ENCODE results near the gene STPG1.
A peak's percentile ranks its signal among the peaks of the same experiment; 100 is the strongest.

STPG1 gene

DNA sequence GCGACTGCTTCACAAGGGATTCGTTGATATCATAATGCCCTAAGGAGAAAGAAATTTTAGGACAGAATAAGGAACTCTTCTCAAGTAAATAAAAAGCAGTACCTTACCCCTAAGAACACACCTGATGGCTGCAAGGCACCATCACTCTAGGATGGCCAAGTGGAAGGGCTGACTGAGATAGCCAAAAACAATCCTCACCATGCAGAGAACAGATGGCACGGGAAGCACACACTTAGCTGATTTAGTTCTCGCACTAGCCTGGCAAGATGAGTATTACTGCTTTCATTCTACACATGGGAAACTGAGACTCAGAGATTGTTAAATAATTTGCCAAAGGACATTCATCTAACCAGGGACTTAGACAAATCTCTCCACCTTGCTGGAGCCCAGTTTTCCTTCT, 43.8 kb downstream of the STPG1 start:
- DNase-seq (ENCODE audit: low read depth) = no peak

DNA sequence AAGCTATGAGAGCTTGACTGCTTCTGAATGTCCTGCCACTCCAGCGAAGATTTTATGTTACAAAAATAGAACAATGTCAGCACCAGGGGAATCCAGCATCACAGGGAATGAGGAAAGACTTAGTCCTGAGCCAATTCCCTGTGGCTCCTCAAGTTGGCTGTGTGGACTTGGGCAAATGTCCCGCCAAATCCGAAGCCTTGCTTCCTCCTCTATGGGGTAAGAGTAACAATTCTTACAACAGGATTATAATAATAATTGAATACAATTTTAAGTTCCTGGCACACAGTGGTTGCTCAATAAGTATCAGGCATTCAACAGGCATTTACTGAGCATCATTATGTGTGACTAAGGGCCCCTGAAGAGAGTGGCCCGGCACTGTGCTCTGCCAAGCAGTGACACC, 44.4 kb downstream of the STPG1 start:
- no peak for DNase-seq (ENCODE audit: low read depth)

DNA sequence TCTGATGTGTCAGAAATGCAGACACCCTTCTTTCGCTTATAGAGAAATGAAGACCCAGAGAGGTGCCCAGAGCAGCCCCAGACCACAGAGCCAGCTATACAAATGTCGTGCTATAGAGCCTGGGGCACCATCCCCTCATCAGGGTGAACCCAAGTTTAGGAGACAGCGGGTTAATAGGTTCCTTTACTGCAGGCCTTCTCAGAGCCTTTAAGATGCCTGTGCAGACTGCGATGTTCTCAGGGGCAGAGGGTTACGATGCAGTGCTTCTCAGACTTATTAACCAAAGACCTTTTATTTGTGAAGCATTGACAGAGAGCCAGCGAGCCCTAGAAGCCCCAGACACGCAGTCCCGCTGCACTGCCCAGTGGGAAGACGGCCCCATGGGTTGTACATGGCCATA, 46.9 kb downstream of the STPG1 start:
- DNase-seq (ENCODE audit: low read depth) = no peak

DNA sequence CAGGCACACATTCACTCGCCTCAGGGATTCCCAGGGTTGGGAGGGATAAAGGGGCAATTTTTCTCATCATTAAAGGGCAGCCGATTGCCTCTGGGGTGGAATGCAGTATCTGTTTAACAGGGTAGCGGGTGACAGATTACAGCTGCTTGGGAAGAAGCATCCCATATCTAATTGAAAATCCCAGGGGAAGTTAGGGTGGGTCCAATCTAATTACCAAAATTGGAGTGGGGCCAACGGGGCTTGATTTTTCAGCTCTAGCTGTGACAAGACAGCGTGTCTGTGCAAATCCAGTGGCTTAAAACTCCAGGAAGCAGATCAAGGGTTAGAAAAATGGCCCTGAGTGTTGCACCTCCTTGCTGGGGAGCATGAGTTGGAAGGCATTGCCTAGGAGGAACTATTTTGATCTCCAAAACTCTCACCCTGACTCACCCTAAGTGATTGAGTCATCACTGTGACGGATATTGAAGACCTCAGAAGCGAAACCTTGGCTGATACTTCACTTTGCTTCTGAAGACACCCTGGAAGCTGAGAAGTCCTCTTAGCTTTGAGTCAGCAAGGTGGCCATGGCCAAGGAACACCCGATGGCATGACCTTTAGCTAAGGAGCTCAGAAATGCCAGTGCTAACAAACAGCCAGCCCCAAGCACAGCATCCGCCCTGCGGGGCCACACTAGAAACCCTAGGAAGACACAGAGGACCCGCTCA, 48.5 kb downstream of the STPG1 start:
- DNase-seq (ENCODE audit: low read depth) = no peak

DNA sequence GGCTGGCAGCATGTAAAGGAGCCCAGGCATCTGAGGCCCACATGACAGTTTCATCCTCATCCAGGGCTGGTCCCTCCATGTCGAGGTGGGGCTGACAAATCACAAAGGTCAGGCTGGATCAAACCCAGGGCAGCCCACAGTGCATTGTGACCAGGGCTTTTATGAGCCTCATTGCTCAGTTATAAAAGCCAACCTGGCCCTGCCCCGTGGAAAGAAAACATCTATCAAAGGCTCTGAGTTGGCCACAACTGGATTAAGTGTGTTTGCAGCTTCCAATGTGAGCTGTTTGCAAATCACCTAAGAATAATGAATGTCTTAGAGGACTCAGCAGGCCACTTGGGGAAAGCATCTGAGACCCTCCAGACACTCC, 49.0 kb downstream of the STPG1 start:
- DNase-seq (ENCODE audit: low read depth) = no peak

DNA sequence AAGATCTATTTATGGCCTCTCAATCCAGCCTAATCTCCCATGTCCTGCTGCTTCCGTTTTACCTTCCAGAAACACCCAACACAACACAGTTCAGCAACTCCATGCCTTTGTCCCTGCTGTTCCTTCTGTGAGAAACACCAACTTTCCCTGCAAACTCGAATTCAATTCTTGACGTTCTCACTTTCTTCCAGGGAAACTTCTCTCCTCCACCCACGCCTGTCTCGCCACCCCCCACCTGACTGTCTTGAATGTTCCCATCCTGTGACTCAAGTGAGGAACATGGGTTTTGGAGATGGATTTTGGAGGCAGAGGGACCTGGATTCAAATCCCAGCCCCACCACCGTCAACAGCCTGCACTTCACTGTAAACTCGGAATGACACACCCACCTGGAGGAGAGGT, 49.6 kb downstream of the STPG1 start:
- DNase-seq (ENCODE audit: low read depth) = no peak

DNA sequence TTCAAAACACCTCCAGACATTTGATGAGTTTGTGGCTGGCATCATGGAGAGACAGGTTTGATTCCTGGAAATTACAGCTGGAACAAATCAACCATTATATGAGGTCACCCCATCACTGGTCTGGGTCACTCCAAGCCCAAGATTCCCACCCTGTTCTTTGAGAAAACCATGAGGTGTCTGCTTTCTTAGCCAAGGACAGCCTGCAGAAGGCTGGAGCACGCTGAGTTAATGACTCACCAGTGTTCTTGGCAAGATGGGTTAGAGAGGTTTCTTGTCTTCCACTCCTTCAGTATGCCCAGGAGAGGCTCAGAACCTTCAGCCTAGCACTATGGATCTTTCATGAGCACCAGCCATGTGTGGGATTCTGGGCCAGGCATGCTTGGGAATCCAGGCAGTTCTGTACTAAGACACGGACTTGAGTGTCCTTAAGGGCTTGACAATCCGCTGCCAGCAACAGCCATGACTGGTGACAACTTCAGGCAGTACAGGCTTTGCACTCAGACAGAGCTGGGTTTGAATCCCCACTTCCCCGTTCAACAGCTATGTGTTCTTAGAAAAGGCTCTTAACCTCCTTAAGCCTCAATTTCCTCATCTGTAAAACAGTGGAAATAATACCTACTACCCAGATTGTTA, 50.5 kb downstream of the STPG1 start:
- no peak for DNase-seq (ENCODE audit: low read depth)

DNA sequence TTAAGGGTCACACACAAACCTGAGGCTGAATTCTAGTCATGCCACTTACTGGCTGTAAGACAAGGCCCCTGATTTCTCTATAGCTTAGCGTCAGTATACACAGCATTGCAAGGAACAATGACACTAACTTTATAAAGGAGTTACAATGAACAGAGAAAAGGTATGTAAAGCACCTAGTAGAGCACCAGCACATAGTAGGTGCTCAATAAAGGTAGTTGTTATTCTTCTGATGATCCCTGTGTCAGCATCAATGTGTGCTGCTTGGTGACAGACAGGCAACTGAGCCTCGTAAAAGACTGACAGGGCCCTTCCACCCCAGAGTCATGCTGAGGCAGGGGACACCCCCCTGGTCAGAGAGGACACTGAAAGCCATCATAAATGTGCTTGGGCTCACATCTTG, 51.2 kb downstream of the STPG1 start:
- DNase-seq (ENCODE audit: low read depth) = no peak

DNA sequence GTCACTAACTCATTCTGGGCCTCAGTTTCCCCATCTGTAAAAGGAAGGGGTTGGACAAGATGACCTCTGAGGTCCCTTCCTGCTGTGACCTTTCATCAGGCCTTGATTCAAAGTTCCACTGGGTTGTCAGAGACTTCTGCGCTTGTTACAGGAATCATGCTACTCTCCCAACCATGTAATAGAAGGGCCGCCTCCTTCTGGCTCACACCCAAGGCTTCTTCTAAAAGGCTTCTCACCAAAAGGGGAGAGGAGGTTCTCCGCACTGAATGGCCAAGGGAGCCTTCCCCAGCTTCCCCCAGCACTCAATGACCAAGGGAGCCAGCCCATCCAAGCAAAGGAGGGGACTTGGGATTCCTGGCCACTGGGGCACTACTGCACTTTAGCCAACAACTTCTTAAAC, 51.8 kb downstream of the STPG1 start:
- no peak for DNase-seq (ENCODE audit: low read depth)

DNA sequence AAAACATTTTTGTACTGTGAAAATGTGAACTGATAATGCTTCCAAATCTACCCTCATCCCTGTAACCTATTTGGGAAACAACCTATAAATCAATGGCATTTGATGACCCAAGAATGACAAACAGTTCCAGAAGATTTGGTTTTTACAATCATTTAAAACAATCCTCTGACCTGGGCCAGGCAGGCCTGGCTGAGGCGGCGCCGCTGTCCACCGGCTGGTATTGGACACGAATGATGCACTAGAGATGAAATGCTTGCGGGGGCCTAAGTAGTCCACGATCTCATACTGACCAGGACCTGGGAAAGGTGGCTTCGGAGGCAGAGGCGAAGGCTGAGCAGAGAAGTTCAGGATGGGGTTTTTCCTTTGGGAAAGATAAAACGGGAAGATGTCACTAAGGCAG, 52.9 kb downstream of the STPG1 start:
- DNase-seq (ENCODE audit: low read depth) = no peak

DNA sequence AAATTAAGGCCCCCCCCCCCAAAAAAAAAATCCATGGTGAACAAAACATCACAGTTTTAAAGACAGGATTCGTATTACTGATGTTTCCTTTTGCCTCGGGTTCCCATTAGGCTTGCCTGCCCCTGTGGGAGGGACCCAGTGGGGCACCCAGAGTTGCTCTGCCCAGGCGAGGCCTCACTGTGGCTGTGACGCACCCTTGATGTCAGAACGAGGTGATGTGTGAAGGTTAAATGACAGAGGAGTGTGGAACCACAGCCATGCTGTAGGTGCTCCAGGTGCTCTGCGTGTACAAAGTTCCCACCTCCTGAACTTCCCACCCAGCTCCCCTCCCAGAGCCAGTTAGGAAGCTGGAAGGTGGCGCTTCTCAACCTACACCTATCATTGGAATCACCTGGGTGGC, 56.5 kb downstream of the STPG1 start:
- no peak for DNase-seq (ENCODE audit: low read depth)

DNA sequence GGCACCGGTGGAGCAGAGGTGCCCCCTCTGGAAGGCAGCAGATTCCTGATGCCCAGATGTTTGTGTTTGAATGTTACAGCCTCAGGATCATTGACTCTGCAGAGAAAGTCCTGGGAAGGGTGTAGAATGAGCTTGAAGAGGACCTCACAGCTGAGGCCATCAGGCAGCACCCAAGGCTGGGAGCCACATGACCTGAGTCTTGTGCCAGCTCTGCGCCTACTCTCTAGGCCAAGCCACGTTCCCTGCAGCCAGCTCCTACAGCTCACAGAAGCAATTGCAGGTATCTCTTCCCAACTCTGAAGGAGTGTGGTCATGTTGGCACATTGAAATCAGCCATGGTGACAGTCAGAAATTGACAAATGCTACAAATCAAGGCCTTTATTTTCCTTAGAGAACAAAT, 58.1 kb downstream of the STPG1 start:
- no peak for DNase-seq (ENCODE audit: low read depth)

DNA sequence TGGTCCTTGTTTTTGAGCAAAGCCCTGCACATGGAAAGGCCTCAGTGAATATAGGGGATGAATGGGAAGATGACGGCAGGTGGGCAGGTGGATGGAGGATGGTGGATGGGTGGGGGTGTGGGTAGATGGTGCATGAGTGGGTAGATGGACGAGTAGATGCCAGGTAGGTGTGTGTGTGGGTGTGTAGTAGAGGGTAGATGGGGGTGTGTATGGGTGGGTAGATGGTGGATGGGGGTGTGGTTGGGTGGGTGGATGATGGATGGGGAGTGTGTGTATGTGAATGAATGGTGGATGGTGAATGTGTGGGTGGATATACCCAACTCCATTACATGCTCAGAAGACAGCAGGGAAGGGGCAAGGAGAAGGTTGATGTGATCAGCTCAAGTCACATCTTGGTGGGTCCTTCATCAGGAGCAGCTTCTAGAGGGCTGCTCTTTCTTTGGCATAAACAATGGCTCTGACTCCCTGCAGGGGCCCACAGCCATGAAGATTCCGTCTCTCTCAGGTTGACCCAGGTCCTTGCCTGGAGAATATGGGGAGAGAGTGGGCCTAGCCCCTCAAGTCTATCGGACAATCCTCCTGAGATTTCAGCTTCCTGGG, 60.2 kb downstream of the STPG1 start:
- no peak for DNase-seq (ENCODE audit: low read depth)

DNA sequence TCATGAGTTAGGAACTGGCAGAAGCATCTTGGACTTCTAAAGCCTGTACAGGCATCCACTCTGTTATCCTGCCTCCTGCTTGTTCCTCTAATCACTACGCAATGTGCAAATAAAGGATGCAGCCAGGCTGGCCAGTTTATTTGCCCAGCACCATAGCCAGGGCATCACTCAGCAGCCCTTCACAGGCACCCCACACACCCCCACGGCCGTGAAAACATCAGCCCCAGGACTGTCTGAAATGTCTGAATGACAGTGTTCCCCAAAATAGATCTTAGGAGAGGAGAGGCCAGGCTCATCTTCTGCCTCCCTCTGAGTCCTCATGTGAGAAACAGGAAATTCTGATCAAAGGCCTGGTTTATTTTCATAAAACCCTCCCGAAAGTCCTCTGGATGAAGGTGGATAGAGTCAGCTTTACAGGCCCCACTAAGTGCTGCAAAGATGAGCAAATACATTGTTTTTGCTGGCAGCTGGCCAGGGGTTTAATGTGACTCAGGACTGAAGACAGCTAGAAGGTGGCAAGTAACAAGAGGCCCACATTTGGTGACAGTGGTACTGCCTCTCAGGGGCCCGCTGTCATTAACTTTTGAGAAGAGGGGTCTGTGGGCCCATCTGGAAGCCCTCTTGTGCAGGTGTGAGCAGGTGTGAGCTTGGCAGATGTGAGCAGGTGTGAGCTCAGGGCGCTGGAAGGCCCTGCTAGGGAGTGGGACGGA, 61.5 kb downstream of the STPG1 start:
- peak; percentile 19 for DNase-seq (ENCODE audit: low read depth)

DNA sequence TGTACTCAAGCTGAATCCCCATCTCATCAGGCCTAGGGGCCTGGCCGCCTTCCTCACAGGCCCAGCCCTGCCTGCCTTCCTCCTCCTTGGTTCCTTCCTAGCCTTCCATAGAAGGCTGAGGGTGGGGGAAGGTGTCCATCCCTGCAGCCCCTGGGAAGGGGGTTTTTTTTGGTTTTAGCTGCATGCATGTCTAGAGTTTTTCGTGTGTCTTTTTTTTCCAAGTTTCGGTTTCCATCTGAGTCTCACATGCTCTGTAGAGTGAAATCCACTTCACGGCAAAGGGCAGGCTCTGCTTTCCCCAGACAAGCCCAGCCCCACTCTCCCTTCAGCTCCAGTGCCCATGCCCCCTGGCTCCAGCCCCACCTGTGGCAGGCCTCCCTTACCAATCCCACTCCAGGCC, 62.3 kb downstream of the STPG1 start:
- no peak for DNase-seq (ENCODE audit: low read depth)

DNA sequence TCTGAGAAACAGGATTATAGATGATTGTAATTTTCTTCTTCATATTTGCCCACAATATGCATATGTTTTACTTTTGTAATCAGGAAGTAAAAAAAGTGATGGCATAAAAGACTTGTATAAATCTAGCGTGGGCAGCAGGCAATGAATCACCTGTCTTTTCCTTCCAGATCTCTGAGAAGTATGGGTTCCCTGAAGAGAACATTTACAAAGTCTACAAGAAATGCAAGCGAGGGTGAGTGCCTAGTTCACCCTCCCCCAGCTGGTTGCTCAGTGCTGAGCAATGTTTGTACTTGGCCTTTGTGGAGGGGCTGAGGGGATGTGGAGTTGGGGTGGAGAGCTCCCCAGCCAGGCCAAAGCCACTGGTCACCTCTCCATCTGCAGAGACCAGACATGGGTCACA, 63.7 kb downstream of the STPG1 start:
- no peak for DNase-seq (ENCODE audit: low read depth)

DNA sequence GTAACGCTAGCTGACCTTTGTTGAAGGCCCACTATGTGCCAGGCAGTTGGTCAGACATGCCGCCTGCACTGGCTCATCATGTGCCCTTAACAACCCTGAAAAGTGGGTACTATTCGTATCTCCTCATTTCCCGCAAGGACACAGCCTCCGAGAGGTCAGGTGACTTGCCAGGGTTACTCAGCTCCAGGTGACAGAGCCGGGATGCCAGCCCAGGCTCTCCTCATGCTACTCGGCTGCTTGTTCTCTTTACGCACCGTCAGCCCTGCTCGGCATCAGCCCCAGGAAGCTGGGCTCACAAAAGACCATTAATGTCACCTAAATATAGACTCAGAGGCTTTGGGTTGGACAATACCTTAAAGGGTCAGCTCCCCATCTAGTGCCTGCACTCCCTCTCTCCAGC, 65.4 kb downstream of the STPG1 start:
- no peak for DNase-seq (ENCODE audit: low read depth)

DNA sequence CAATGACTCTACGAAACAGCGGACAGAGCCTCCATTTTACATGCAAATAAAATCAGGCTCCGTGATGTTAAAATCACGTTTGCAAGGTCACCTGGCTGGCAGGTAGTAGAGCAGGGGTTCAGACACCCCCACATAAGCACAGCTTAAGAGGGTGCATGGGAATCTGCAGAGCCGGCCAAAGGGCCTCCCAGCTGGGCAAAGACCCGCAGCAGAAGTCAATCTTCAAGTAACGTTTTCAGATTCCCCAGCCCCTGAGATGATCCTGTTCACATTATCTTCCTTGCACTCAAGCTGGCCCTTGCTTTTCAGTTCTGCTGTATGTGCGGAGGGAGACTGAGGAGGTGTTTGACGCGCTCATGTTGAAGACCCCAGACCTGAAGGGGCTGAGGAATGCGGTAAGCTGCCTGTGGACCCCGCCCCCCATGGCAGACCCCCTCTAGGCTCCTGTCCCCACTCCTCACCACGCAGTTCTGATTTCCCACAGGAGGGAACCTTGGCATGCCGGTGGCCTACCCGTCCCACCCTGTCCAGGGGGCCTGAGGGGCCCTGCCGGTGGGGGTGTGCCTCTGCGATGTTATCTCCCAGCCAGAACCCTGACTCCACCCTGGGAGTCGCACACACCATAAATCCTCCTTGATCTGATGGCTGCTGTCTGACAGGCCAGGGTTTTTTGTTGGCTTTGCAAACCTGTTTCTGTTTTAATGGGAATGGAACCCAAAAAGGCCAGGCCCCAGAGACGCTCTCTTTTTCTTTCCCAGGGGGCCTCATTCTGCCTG, 66.2 kb downstream of the STPG1 start:
- DNase-seq (ENCODE audit: low read depth) = no peak

DNA sequence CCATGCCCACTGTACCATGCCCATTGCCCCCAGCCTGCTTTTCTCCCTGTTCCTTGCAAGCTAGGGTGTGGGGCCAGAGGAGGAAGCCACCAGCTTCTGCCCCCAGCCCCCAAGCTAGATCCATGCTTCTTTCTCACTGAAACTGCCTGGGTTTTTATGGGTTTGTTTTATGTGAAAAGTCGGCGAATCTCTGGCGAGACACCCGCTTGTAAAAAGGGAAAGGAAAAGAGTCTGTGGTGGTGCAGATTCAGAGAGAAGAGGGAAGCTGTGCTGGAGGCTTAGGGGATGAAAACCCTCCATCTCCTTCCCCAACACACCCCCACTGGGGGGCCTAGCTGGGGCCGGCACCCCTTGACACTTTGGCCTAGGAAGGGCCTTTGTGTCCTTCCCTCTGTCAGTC, 68.2 kb downstream of the STPG1 start:
- no peak for DNase-seq (ENCODE audit: low read depth)

DNA sequence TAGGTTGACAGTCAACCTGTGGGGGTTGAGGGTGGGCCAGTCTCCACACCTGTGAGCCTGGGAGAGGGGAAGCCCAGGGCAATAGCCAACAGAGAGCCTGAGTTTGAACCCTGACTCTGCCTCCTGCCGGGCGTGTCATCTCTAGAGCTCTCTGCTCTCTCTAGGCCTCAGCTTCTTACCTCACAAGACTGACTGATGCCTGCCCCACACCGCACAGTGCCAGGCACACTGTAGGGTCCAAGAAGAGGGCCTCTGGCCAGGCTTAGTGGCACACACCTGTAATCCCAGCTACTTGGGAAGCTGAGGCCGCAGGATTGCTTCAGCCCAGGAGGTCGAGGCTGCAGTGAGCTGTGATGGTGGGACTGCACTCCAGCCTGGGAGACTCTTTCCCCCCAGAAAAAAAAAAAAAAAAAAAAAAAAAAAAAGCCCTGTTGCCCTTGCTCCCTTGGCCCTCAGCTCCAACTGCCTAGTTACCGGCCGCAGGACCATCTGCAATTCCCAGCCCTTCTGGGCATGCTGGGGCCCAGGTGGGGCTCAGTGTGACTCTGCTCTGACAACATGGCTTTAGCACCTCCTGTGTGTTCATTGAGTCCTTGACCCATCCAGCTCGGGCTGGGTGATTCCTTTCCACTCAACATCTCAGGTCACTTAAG, 69.4 kb downstream of the STPG1 start:
- DNase-seq (ENCODE audit: low read depth) = no peak

DNA sequence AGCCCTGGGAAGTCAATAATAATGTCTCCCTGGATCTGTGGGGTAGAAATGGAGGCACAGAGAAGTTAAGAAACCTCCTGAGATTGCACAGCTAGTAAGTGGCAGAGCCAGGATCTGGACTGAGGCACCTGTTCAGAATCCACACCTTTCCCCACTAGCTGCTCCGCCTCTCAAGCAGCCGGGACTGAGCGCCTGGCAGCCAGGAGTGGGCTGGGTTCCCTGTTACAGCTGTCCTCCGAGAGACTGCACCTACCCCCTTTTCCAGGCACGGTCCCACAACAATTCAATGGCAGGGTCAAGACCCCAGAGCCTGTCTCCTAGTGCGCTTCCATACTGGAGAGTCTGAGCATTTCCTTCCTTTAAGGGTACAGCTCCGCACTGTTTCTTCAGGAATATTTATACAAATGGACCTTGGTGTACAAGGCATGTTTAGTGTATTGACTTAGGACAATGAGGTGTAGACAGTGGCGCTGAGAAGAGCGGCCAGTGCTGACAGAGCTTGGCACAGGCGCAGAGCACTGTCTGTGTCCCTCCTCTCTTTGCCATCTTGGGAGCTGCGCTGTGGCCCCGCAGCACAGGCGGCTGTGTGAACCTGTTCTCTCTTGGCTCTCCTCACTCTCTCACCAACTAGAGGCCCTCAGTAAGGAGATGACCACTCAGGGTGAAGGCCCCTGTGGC, 70.0 kb downstream of the STPG1 start:
- DNase-seq (ENCODE audit: low read depth) = no peak

Measured in activated T-helper 9 cell treated with anti-CD3 and anti-CD28 coated beads, Interleukin-2, amount 50 U/mL, for 16 hours (primary cell).